ENCODE data around the gene TMEM138. TPM values are rescaled to one million over a fixed set of nuclear protein-coding genes. Genes with fewer than 3 reads are reported as not detected.

Gene TMEM138
- total and polyA plus RNA-seq, 4 donors, result 13.5 to 39.6 (median 24.2) TPM

- Histone ChIP-seq H3K9ac (ENCODE audit: low read depth in 1 of 2, low read length in 2 of 2) (peak overlapping the region; percentile 94 to 96), H3K36me3 (ENCODE audit: control insufficient read depth in 4 of 4, insufficient read depth in 3 of 4, low read depth in 1 of 4, low read length in 3 of 4) (peaks cover 6 to 23% (median 18%) of the 10 kb centered on the region in 4 donors), H3K4me3 (ENCODE audit: low read depth in 1 of 3, low read length in 3 of 3) (peak overlapping the region; percentile 82 to 92 (median 86)), H3K9me3 (ENCODE audit: control insufficient read depth in 4 of 4, low read length in 3 of 4) (no peaks in the 10 kb centered on the region), H3K27me3 (ENCODE audit: control insufficient read depth in 4 of 4, insufficient read depth in 4 of 4, low read length in 3 of 4) (no peaks in the 10 kb centered on the region), H3K27ac (ENCODE audit: low read depth in 1 of 2, low read length in 2 of 2) (peak overlapping the region; percentile 98), H3K4me1 (ENCODE audit: control insufficient read depth in 4 of 4, insufficient read depth in 4 of 4, low read length in 3 of 4) (peaks cover 2 to 24% (median 16%) of the 10 kb centered on the region in 4 donors)
- under 1% methylated on average over 12 of the region's 12 CpGs for whole genome bisulfite sequencing
- no peak for DNase-seq (ENCODE audit: low spot score)
- TF ChIP-seq TAF1 (conservative IDR thresholded peaks at IDR 0.05), result no peak
- TF ChIP-seq GABPA (IDR thresholded peaks at IDR 0.05 in 1 of 2, conservative IDR thresholded peaks at IDR 0.05 in 1 of 2), result peak in 1 of 2 donors; percentile 3
- no peak for TF ChIP-seq HNF4G (IDR thresholded peaks at IDR 0.05)
- no peak for TF ChIP-seq FOXA1 (IDR thresholded peaks at IDR 0.05)
- TF ChIP-seq SP1 (IDR thresholded peaks at IDR 0.05), result no peak
- no peak for TF ChIP-seq JUND (IDR thresholded peaks at IDR 0.05)
- TF ChIP-seq HNF4A (conservative IDR thresholded peaks at IDR 0.05), result no peak
- TF ChIP-seq, protein P1, sequence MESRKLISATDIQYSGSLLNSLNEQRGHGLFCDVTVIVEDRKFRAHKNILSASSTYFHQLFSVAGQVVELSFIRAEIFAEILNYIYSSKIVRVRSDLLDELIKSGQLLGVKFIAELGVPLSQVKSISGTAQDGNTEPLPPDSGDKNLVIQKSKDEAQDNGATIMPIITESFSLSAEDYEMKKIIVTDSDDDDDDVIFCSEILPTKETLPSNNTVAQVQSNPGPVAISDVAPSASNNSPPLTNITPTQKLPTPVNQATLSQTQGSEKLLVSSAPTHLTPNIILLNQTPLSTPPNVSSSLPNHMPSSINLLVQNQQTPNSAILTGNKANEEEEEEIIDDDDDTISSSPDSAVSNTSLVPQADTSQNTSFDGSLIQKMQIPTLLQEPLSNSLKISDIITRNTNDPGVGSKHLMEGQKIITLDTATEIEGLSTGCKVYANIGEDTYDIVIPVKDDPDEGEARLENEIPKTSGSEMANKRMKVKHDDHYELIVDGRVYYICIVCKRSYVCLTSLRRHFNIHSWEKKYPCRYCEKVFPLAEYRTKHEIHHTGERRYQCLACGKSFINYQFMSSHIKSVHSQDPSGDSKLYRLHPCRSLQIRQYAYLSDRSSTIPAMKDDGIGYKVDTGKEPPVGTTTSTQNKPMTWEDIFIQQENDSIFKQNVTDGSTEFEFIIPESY (IDR thresholded peaks at IDR 0.05), result no peak
Observed at GRCh38 chr11:61362542-61362875, 335 bp downstream of the TMEM138 start.

- no peaks in the 10 kb centered on the region for H3K9me3 ChIP-seq (ENCODE audit: control insufficient read depth in 4 of 4, low read length in 3 of 4)
- 91% methylated on average over 5 of the region's 5 CpGs for WGBS
- H3K27me3 ChIP-seq (ENCODE audit: control insufficient read depth in 4 of 4, insufficient read depth in 4 of 4, low read length in 3 of 4), result no peaks in the 10 kb centered on the region
- no peak overlapping the region for H3K27ac ChIP-seq (ENCODE audit: low read depth in 1 of 2, low read length in 2 of 2)
- H3K4me1 ChIP-seq (ENCODE audit: control insufficient read depth in 4 of 4, insufficient read depth in 4 of 4, low read length in 3 of 4), result peaks cover 8 to 31% (median 22%) of the 10 kb centered on the region in 4 donors
- H3K36me3 ChIP-seq (ENCODE audit: control insufficient read depth in 4 of 4, insufficient read depth in 3 of 4, low read depth in 1 of 4, low read length in 3 of 4), result peaks cover 8 to 34% (median 23%) of the 10 kb centered on the region in 4 donors
- H3K4me3 ChIP-seq (ENCODE audit: low read depth in 1 of 3, low read length in 3 of 3), result no peak overlapping the region
- TF ChIP-seq HNF4A (conservative IDR thresholded peaks at IDR 0.05), result no peak
- TF ChIP-seq REST (IDR thresholded peaks at IDR 0.05), result no peak
- TF ChIP-seq, protein P2, sequence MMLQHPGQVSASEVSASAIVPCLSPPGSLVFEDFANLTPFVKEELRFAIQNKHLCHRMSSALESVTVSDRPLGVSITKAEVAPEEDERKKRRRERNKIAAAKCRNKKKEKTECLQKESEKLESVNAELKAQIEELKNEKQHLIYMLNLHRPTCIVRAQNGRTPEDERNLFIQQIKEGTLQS (IDR thresholded peaks at IDR 0.05), result no peak
- H3K9ac ChIP-seq (ENCODE audit: low read depth in 1 of 2, low read length in 2 of 2), result no peak overlapping the region
- no peak for DNase-seq (ENCODE audit: low spot score)
Observed at GRCh38 chr11:61364012-61364675, 2.0 kb downstream of the TMEM138 start.

DNA sequence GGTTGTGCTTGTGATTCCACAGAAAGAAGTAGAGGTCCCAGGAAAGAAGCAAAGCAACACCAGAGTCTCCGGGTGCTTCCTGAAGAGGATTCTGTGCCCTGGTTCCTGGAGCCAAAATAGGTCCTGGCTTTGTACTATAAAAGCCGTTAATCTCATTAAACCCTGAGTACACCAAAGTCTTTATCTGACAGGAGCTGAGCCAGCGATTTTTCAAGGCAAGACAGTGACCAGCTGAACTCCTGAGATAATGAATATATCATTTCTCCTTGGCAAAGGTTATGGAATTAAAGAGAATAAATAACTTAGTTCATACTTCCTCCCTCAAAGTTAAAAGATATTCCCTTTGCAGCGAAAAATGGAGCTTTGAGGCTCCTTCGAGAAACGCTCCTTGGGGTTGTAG lies 5.2 kb downstream of the TMEM138 start:
- no peak overlapping the region for H3K9ac ChIP-seq (ENCODE audit: low read depth in 1 of 2, low read length in 2 of 2)
- no peak for DNase-seq (ENCODE audit: low spot score)
- WGBS, result 83% methylated on average over 6 of the region's 6 CpGs
- H3K9me3 ChIP-seq (ENCODE audit: control insufficient read depth in 4 of 4, low read length in 3 of 4), result no peaks in the 10 kb centered on the region
- peaks cover 8 to 36% (median 23%) of the 10 kb centered on the region in 4 donors for H3K36me3 ChIP-seq (ENCODE audit: control insufficient read depth in 4 of 4, insufficient read depth in 3 of 4, low read depth in 1 of 4, low read length in 3 of 4)
- no peak for TF ChIP-seq RXRA (IDR thresholded peaks at IDR 0.05)
- TF ChIP-seq HNF4G (IDR thresholded peaks at IDR 0.05), result no peak
- TF ChIP-seq REST (IDR thresholded peaks at IDR 0.05), result no peak
- TF ChIP-seq EGR1 (IDR thresholded peaks at IDR 0.05; ENCODE audit: low read depth in 2 of 2), result no peak
- TF ChIP-seq NR2F2 (IDR thresholded peaks at IDR 0.05), result no peak
- no peak for TF ChIP-seq GABPA (IDR thresholded peaks at IDR 0.05 in 1 of 2, conservative IDR thresholded peaks at IDR 0.05 in 1 of 2)
- no peak overlapping the region for H3K27ac ChIP-seq (ENCODE audit: low read depth in 1 of 2, low read length in 2 of 2)
- peaks cover 9 to 33% (median 23%) of the 10 kb centered on the region in 4 donors for H3K4me1 ChIP-seq (ENCODE audit: control insufficient read depth in 4 of 4, insufficient read depth in 4 of 4, low read length in 3 of 4)
- H3K4me3 ChIP-seq (ENCODE audit: low read depth in 1 of 3, low read length in 3 of 3), result no peak overlapping the region
- no peaks in the 10 kb centered on the region for H3K27me3 ChIP-seq (ENCODE audit: control insufficient read depth in 4 of 4, insufficient read depth in 4 of 4, low read length in 3 of 4)
